OCI-LY7 (cell line): ENCODE measurements around the gene IPO7.

Source experiments
- EZH2phosphoT487 ChIP-seq: fragments of 200-600 bp; sonication (generic); IDR thresholded peaks from 2 replicates; pipeline ENCODE4 v1.6.1; 2018; ENCODE audit warnings: low read depth, borderline replicate concordance, mild to moderate bottlenecking, mixed run types, antibody characterized with exemption, low read length, moderate library complexity, mixed read lengths
- TF ChIP-seq, protein P1 (sequence below): fragments of 200-600 bp; sonication (generic); conservative IDR thresholded peaks from 2 replicates; pipeline ENCODE4 v1.5.1; 2014; ENCODE audit warnings: mild to moderate bottlenecking, antibody characterized with exemption, low read length, moderate library complexity, mixed read lengths

DNA sequence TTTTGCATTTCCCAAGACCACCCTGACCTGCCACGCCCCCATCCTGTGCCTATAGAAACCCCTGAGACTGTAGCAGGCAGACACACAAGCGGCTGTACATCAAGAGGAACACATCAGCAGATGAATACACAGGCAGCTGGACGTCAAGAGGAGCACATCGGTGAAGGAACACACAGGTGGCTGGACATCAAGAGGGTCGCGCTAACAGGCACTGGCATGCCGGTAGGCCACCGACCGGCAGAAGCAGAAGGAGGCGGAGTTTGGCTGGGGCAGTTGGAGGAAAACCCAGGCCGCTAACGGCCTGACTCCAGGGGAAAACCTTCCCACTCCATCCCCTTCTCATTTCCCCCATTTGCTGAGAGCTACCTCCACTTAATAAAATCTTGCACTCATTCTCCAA is 5.4 kb upstream of the IPO7 start:
- TF ChIP-seq, protein P1, sequence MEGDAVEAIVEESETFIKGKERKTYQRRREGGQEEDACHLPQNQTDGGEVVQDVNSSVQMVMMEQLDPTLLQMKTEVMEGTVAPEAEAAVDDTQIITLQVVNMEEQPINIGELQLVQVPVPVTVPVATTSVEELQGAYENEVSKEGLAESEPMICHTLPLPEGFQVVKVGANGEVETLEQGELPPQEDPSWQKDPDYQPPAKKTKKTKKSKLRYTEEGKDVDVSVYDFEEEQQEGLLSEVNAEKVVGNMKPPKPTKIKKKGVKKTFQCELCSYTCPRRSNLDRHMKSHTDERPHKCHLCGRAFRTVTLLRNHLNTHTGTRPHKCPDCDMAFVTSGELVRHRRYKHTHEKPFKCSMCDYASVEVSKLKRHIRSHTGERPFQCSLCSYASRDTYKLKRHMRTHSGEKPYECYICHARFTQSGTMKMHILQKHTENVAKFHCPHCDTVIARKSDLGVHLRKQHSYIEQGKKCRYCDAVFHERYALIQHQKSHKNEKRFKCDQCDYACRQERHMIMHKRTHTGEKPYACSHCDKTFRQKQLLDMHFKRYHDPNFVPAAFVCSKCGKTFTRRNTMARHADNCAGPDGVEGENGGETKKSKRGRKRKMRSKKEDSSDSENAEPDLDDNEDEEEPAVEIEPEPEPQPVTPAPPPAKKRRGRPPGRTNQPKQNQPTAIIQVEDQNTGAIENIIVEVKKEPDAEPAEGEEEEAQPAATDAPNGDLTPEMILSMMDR, result no peak
- no peak for TF ChIP-seq EZH2phosphoT487
